ENCODE measurements around the gene SERTM2.
"Not testable (repeated sequence)": the region's sequence is repeated elsewhere in the genome, so short reads cannot be mapped to it uniquely, and the experiment has no call there.

SERTM2 gene

DNA sequence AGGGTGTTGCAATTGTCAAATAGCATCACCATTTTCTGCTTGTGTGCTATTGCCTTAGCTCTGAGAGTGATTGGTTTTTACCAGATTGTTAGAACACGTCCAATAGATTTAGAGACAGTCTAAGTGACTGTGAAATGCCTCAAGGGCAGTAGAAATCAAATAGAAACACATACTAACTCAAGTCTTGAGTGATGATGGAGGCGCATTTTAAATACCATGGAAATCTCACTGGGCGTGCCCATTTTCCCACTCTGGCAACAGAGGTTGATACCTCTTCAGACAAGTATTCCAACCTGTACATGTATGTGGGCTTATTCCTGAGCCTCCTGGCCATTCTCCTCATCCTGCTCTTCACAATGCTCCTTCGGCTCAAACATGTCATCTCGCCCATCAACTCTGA lies 7.2 kb downstream of the SERTM2 start:
- no peaks in the 10 kb centered on the region for H3K4me1 ChIP-seq (ENCODE audit: control insufficient read depth in 1 of 2, insufficient read depth in 1 of 2, low read depth in 1 of 2, low read length in 1 of 2)
- no peak overlapping the region for H3K4me3 ChIP-seq (ENCODE audit: low read depth in 1 of 2, low read length in 1 of 2)
- H3K36me3 ChIP-seq, result no peaks in the 10 kb centered on the region
- H3K9me3 ChIP-seq, result no peaks in the 10 kb centered on the region
- H3K27ac ChIP-seq, result no peak overlapping the region
- TF ChIP-seq, protein P1, sequence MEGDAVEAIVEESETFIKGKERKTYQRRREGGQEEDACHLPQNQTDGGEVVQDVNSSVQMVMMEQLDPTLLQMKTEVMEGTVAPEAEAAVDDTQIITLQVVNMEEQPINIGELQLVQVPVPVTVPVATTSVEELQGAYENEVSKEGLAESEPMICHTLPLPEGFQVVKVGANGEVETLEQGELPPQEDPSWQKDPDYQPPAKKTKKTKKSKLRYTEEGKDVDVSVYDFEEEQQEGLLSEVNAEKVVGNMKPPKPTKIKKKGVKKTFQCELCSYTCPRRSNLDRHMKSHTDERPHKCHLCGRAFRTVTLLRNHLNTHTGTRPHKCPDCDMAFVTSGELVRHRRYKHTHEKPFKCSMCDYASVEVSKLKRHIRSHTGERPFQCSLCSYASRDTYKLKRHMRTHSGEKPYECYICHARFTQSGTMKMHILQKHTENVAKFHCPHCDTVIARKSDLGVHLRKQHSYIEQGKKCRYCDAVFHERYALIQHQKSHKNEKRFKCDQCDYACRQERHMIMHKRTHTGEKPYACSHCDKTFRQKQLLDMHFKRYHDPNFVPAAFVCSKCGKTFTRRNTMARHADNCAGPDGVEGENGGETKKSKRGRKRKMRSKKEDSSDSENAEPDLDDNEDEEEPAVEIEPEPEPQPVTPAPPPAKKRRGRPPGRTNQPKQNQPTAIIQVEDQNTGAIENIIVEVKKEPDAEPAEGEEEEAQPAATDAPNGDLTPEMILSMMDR (IDR thresholded peaks at IDR 0.05), result no peak
- H3K27me3 ChIP-seq, result no peaks in the 10 kb centered on the region

GRCh38 chrX:111519215-111519614 lies 7.8 kb downstream of the SERTM2 start:
- Histone ChIP-seq H3K27me3 (no peaks in the 10 kb centered on the region), H3K9me3 (no peaks in the 10 kb centered on the region), H3K27ac (no peak overlapping the region), H3K4me1 (ENCODE audit: control insufficient read depth in 1 of 2, insufficient read depth in 1 of 2, low read depth in 1 of 2, low read length in 1 of 2) (no peaks in the 10 kb centered on the region), H3K36me3 (no peaks in the 10 kb centered on the region), H3K4me3 (ENCODE audit: low read depth in 1 of 2, low read length in 1 of 2) (no peak overlapping the region)
- TF ChIP-seq, protein P1 (IDR thresholded peaks at IDR 0.05), result no peak

DNA sequence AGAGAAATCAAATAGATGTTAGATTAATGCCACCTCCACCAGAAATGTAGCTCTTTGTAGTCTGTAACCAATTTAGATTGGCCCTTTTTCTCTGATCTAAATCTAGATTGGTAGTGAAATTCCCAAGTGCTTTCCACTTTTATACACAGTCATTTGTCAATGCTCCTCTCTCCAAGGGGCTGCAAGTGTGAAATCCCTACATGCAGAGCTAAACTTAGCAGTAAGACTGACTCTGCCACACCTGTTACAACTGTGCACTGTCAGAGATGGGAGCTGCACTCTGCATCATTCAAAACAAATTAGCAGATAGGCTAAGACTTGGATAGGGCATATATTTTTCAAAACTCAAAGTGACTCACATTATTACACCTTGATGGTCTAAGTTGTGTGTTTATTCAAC lies 9.1 kb downstream of the SERTM2 start:
- Histone ChIP-seq H3K4me1 (ENCODE audit: control insufficient read depth in 1 of 2, insufficient read depth in 1 of 2, low read depth in 1 of 2, low read length in 1 of 2) (no peaks in the 10 kb centered on the region), H3K4me3 (ENCODE audit: low read depth in 1 of 2, low read length in 1 of 2) (no peak overlapping the region), H3K27me3 (no peaks in the 10 kb centered on the region), H3K9me3 (no peaks in the 10 kb centered on the region), H3K27ac (no peak overlapping the region), H3K36me3 (no peaks in the 10 kb centered on the region)
- TF ChIP-seq, protein P1 (IDR thresholded peaks at IDR 0.05), result no peak

GRCh38 chrX:111521169-111521568 lies 9.7 kb downstream of the SERTM2 start:
- no peak overlapping the region for H3K4me3 ChIP-seq (ENCODE audit: low read depth in 1 of 2, low read length in 1 of 2)
- no peak overlapping the region for H3K27ac ChIP-seq
- no peaks in the 10 kb centered on the region for H3K9me3 ChIP-seq
- H3K4me1 ChIP-seq (ENCODE audit: control insufficient read depth in 1 of 2, insufficient read depth in 1 of 2, low read depth in 1 of 2, low read length in 1 of 2), result no peaks in the 10 kb centered on the region
- TF ChIP-seq, protein P1 (IDR thresholded peaks at IDR 0.05), result no peak
- no peaks in the 10 kb centered on the region for H3K27me3 ChIP-seq
- H3K36me3 ChIP-seq, result no peaks in the 10 kb centered on the region

- Histone ChIP-seq H3K4me1 (ENCODE audit: control insufficient read depth in 1 of 2, insufficient read depth in 1 of 2, low read depth in 1 of 2, low read length in 1 of 2) (no peaks in the 10 kb centered on the region), H3K36me3 (no peaks in the 10 kb centered on the region), H3K27me3 (no peaks in the 10 kb centered on the region), H3K9me3 (no peaks in the 10 kb centered on the region), H3K4me3 (ENCODE audit: low read depth in 1 of 2, low read length in 1 of 2) (no peak overlapping the region), H3K27ac (no peak overlapping the region)
- TF ChIP-seq, protein P1 (IDR thresholded peaks at IDR 0.05), result no peak
These were observed 31.8 kb downstream of the SERTM2 start for GRCh38 chrX:111543212-111543741.

DNA sequence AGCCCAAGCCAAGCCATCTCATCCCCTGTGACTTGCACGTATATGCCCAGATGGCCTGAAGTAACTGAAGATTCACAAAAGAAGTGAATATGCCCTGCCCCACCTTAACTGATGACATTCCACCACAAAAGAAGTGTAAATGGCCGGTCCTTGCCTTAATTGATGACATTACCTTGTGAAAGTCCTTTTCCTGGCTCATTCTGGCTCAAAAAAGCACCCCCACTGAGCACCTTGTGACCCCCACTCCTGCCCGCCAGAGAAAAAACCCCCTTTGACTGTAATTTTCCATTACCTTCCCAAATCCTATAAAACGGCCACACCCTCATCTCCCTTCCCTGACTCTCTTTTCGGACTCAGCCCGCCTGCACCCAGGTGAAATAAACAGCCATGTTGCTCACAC lies 37.8 kb downstream of the SERTM2 start:
- not testable (repeated sequence) for H3K27ac ChIP-seq; H3K27me3 ChIP-seq; H3K4me3 ChIP-seq (ENCODE audit: low read depth in 1 of 2, low read length in 1 of 2); H3K36me3 ChIP-seq; H3K4me1 ChIP-seq (ENCODE audit: control insufficient read depth in 1 of 2, insufficient read depth in 1 of 2, low read depth in 1 of 2, low read length in 1 of 2); H3K9me3 ChIP-seq
